ENCODE data around the gene GGCX. TPM values are rescaled to one million over a fixed set of nuclear protein-coding genes. Genes with fewer than 3 reads are reported as not detected.

Gene GGCX
- total RNA-seq, 2 experiments from 2014 or later: 24.2 to 25.2 TPM

DNA sequence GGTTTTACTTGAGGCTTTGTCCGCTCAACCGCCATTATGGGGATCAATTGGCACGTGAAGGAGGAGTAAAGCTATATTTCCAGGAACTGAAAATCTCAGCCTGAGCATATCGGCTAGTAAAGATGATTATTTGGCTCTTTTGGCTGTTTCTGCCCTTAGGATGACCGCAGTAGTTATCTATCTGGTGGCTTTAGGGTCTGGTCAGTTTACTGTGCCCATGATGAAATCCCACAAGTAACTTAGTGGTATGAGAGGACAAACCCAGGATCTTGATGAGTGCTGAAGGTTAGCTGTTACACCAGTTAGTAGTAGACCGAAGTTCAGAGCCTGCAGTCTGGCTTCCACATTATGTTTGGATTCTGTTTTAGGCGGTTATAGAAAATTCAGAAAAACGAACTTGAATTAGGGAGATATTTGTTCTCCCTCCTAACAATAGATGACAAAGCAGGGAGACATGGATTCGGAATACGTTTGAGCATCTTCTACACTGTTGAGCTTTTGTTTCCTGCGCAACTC, 21.1 kb downstream of the GGCX start:
- peaks cover 63% of the 10 kb centered on the region for H3K36me3 Mint-ChIP-seq
- H3K4me1 Mint-ChIP-seq (ENCODE audit: low read depth): peaks cover 51% of the 10 kb centered on the region
- no peaks in the 10 kb centered on the region for H3K9me3 Mint-ChIP-seq
- CTCF ChIA-PET: interaction anchor here (1.2 to 8.7 kb wide), 4 partner anchors 10 to 120 kb away, joined by 4 to 62 read pairs (median 32); partner anchors contain the start of gene SH2D6
- no peaks in the 10 kb centered on the region for H3K27me3 Mint-ChIP-seq
- H3K4me3 Mint-ChIP-seq: peak overlapping the region; percentile 92
- peak overlapping the region; percentile 99 for H3K27ac Mint-ChIP-seq
- intact Hi-C loops (cut with micrococcal nuclease): no loop called here
- POLR2A ChIA-PET: interaction anchor here (0.5 to 4.8 kb wide), 15 partner anchors 10 to 819 kb away, joined by 3 to 80 read pairs (median 11); partner anchors contain the start of genes C2orf68, ELMOD3, GGCX and RETSAT
- DNase-seq: no peak

DNA sequence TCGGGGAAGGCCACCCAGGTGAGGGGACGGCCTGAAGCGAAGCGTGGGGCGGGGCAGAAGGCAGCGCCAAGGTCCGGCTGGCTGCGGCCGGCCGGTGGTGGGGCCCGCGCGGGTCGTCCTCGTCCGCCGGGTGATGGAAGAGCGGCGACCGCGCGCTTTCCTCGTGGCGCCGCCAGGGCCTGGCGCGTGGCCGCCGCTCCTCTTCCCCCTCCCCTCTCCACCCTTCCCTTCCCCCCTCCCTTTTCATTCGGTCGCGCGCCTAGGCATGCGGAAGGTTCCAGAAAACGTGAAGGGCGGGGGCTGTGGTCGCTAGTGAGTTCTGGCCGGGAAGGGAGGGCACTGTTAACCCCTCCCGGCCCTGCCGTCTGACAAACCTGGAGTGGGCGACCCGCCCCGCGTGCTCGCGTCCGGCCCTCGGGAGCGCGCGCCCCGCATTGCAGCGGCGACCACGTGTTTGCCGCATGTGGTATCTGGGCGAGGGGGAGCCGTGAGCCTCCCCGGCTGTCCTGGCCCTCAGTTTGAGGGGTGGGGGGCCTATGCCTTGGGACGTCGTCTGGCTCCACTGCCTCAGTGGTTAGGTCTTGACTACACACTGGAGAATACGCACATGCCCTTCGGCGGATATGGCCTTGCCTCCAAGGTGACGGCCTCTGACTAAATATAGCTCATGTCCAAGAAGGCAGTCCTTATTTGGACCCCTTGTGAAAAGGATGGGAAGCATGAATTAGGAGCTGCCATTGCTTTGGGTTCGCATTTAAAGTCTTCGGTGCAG, 21.7 kb downstream of the GGCX start:
- H3K36me3 Mint-ChIP-seq: peaks cover 59% of the 10 kb centered on the region
- peak overlapping the region; percentile 92 for H3K4me3 Mint-ChIP-seq
- intact Hi-C loops (cut with micrococcal nuclease): loop anchor here (1.0 to 2.0 kb wide), 6 partner anchors 21 to 213 kb away; partner anchors contain the start of genes ELMOD3, GGCX, RETSAT and SH2D6
- POLR2A ChIA-PET: interaction anchor here (0.5 to 4.8 kb wide), 31 partner anchors 9 to 820 kb away, joined by 3 to 80 read pairs (median 4); partner anchors contain the start of genes C2orf68, ELMOD3, GGCX and RETSAT
- no peaks in the 10 kb centered on the region for H3K27me3 Mint-ChIP-seq
- peaks cover 51% of the 10 kb centered on the region for H3K4me1 Mint-ChIP-seq (ENCODE audit: low read depth)
- no peaks in the 10 kb centered on the region for H3K9me3 Mint-ChIP-seq
- DNase-seq: peak; percentile 84
- H3K27ac Mint-ChIP-seq: peak overlapping the region; percentile 99
- CTCF ChIA-PET: interaction anchor here (0.7 to 8.7 kb wide), 6 partner anchors 10 to 127 kb away, joined by 3 to 62 read pairs (median 8); partner anchors contain the start of gene SH2D6

DNA sequence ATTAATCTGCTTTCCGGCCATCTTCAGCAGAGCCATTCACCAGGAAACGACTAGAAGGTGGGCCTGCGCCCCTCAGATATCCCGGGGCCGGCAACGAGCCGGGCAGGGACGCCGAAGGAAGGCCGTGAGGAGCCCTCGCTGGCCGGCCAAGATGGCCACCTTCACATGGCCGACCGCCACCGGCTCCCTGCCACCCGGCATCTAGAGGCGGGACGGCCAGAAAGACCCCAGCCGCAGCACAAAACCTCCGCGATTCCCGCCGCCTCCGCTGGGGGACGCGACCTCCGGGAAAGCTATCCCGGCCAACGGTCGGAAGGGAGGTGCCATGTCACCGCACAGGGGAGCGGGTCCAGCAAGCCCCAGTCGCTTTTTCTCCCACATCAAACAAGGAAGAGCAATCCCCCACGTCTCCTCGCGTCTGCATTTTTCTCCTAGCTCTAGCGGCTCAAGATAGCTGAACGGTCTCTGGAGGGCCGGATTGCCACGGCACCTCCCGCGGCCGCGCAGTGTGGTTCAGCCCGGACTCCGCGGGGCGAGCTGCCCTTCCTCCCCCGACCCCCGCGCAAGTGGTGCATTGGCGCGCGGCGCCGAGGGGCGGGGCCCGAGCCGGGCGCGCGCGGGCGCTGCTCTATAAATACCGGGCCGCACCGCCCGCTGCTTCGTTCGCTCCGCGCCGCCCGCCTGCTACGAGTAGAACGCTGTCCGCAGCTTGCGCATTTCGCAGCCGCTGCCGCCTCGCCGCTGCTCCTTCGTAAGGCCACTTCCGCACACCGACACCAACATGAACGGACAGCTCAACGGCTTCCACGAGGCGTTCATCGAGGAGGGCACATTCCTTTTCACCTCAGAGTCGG, 22.6 kb downstream of the GGCX start, which contains the start of gene MAT2A:
TSS of gene MAT2A (plus strand) at position 662 of the 854 bp plus-strand sequence. CDS start at position 782, 120 bp downstream.
- Mint-ChIP-seq H3K27me3 (no peaks in the 10 kb centered on the region), H3K9me3 (no peaks in the 10 kb centered on the region), H3K4me1 (ENCODE audit: low read depth) (peaks cover 45% of the 10 kb centered on the region), H3K4me3 (peak within 1 kb of the TSS; percentile 92), H3K27ac (peak within 1 kb of the TSS; percentile 99), H3K36me3 (peaks cover 52% of the 10 kb centered on the region)
- POLR2A ChIA-PET: interaction anchor here (0.8 to 4.8 kb wide), 30 partner anchors 9 to 632 kb away, joined by 3 to 80 read pairs (median 4); partner anchors contain the start of genes C2orf68, ELMOD3, GGCX and RETSAT
- intact Hi-C loops (cut with micrococcal nuclease): loop anchor here (1.0 to 2.0 kb wide), 6 partner anchors 22 to 212 kb away; partner anchors contain the start of genes ELMOD3, GGCX, RETSAT and SH2D6
- CTCF ChIA-PET: interaction anchor here (0.7 to 8.7 kb wide), 6 partner anchors 9 to 126 kb away, joined by 3 to 62 read pairs (median 8); partner anchors contain the start of gene SH2D6
- peak; percentile 93 for DNase-seq

DNA sequence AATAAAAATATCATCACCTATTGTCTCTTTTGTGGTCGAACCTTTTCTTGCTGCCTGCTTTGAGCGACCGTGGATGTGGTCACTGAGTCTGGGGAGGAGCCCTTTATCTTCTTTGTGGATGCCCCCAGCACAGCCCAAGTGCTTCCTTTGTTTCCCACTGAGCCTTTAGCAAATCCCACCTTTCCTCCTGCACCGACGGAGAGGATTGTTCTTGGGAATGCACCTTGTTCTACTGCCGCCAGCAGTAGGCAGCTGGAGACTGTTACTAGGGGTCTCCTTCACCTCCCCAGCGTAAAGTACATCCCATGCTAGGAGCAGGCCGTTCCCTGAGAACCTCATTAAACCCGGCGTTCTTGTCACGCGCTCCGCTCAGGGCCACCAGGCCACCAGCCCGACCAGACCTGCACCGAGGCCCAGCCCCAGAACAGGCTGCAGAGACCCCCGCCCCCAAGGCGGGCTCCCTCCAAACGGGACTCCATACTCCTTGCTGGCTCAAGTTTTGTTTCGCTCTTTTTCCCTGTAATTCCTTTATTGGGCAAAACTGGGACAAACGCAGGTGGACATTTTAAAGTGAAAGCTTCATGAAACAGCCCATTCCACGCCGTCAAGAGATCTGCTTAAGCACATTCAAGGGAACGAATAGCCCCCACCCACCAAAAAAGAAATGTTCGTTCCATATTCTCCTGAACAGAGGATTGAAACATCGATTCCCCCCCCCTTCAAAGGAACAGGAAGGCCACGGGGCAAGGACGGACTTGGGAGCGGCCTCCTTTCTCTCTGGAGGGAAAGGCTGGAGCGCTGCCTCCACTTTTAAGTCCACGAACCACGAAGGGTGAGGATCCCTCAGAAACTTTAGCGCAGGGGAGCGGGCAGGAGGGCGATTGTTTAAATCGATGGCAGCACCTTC, 23.4 kb downstream of the GGCX start:
- POLR2A ChIA-PET: interaction anchor here (0.5 to 4.8 kb wide), 20 partner anchors 12 to 631 kb away, joined by 3 to 80 read pairs (median 6); partner anchors contain the start of genes C2orf68, ELMOD3, RETSAT and RNF181
- H3K4me1 Mint-ChIP-seq (ENCODE audit: low read depth): peaks cover 39% of the 10 kb centered on the region
- H3K9me3 Mint-ChIP-seq: no peaks in the 10 kb centered on the region
- peaks cover 45% of the 10 kb centered on the region for H3K36me3 Mint-ChIP-seq
- DNase-seq: peak; percentile 45
- CTCF ChIA-PET: interaction anchor here (1.1 to 8.7 kb wide), 6 partner anchors 8 to 125 kb away, joined by 3 to 62 read pairs (median 8); partner anchors contain the start of gene SH2D6
- H3K27ac Mint-ChIP-seq: peak overlapping the region; percentile 99
- intact Hi-C loops (cut with micrococcal nuclease): loop anchor here (2.0 kb wide), 2 partner anchors 23 to 211 kb away; partner anchors contain the start of genes GGCX and TGOLN2
- H3K27me3 Mint-ChIP-seq: no peaks in the 10 kb centered on the region
- peak overlapping the region; percentile 92 for H3K4me3 Mint-ChIP-seq

DNA sequence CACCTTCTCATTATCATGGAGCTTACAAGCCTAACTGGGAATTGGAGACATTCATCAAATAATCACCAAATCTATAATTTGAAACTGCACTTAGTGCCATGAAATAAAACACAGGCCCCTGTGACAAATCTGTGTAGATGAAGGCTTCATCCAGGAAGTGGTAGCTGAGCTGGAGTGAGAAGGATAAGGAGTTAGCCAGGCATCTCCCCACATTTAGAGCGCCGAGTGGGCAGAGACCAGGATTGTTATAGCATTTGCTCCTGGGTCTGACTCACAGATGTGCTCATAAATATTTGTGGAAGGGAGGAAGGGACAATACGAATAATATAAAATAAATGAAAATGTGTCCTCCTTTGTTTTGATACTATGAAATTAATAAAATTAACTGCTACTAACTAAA, 24.8 kb downstream of the GGCX start:
- Mint-ChIP-seq H3K4me1 (ENCODE audit: low read depth) (peaks cover 25% of the 10 kb centered on the region), H3K4me3 (no peak overlapping the region), H3K27ac (no peak overlapping the region), H3K27me3 (no peaks in the 10 kb centered on the region), H3K36me3 (peaks cover 32% of the 10 kb centered on the region), H3K9me3 (no peaks in the 10 kb centered on the region)
- POLR2A ChIA-PET: interaction anchor here (1.1 to 4.7 kb wide), 3 partner anchors 9 to 182 kb away, joined by 3 to 80 read pairs (median 4); partner anchors contain the start of genes ELMOD3 and RETSAT
- DNase-seq: no peak
- intact Hi-C loops (cut with micrococcal nuclease): no loop called here
- CTCF ChIA-PET: interaction anchor here (0.7 to 8.7 kb wide), 3 partner anchors 14 to 1086 kb away, joined by 3 to 62 read pairs (median 4); no protein-coding TSS in a partner anchor

DNA sequence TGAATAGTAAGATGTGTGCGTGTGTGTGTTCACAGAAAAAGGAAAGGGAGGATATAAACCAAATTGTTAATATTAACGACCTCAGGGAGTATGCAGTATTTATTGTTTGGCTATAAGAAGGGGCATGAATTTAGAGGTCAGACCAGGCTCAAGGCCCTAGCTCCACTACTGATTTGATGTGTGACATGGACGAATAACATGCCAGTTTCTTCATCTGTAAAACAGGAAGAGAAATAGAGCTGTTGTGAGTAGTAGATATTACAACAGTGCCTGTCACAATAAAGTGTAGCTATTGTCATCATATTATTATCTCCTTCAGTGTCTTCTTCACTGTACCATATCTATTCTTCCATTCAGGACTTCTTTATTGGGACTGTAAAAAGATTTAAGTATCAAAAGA, 26.4 kb downstream of the GGCX start:
- H3K36me3 Mint-ChIP-seq: peaks cover 16% of the 10 kb centered on the region
- H3K4me1 Mint-ChIP-seq (ENCODE audit: low read depth): peaks cover 15% of the 10 kb centered on the region
- POLR2A ChIA-PET: interaction anchor here (0.6 to 1.3 kb wide), 3 partner anchors 11 to 97 kb away, joined by 3 read pairs; no protein-coding TSS in a partner anchor
- no peak for DNase-seq
- CTCF ChIA-PET: interaction anchor here (0.6 to 2.0 kb wide), 5 partner anchors 8 to 556 kb away, joined by 3 to 8 read pairs (median 4); no protein-coding TSS in a partner anchor
- intact Hi-C loops (cut with micrococcal nuclease): no loop called here
- H3K27me3 Mint-ChIP-seq: no peaks in the 10 kb centered on the region
- no peak overlapping the region for H3K4me3 Mint-ChIP-seq
- H3K27ac Mint-ChIP-seq: no peak overlapping the region
- H3K9me3 Mint-ChIP-seq: no peaks in the 10 kb centered on the region

DNA sequence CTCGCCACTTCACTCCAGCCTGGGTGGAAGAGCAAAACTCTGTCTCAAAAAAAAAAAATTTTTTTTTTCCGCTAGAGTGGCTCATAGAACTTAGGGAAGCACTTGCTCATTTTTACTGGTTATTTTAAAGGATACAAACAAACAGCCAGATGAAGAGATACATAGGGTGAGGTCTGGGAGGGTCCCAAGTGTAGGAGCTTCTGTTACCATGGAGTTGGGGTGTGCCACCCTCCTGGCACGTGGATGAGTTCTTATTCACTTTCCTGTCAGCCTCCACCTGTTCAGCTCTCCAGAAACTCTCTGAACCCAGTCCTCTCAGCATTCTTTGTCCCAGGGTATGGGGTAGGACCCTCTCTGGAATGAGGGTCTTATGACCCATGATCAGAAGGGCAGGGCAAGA, 27.2 kb downstream of the GGCX start:
- Mint-ChIP-seq H3K9me3 (no peaks in the 10 kb centered on the region), H3K4me3 (no peak overlapping the region), H3K36me3 (peaks cover 10% of the 10 kb centered on the region), H3K4me1 (ENCODE audit: low read depth) (peaks cover 15% of the 10 kb centered on the region), H3K27me3 (no peaks in the 10 kb centered on the region), H3K27ac (no peak overlapping the region)
- DNase-seq: no peak
- intact Hi-C loops (cut with micrococcal nuclease): no loop called here
- POLR2A ChIA-PET: interaction anchor here (0.9 to 1.3 kb wide), 2 partner anchors 12 to 97 kb away, joined by 3 read pairs; no protein-coding TSS in a partner anchor
- CTCF ChIA-PET: interaction anchor here (1.4 to 2.0 kb wide), 2 partner anchors 18 to 103 kb away, joined by 4 to 8 read pairs; no protein-coding TSS in a partner anchor

DNA sequence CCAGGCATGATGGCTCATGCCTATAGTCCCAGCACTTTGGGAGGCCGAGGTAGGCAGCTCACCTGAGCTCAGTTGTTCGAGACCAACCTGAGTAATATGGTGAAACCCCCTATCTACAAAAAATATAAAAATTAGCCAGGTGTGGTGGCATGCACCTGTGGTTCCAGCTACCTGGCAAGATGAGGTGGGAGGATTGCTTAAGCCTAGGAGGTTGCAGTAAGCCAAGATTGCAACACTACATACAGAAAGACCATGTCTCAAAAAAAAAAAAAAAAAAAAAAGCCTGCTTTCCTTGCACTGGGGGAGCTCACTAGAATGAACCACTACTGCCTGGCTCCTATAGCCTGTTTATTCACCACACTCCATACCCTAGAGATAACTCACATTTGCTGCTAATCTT, 29.7 kb downstream of the GGCX start:
- ChIA-PET CTCF (no interaction called here), POLR2A (interaction anchor here (0.7 kb wide), 1 partner anchor 12 kb away, joined by 3 read pairs; no protein-coding TSS in a partner anchor)
- Mint-ChIP-seq H3K9me3 (no peaks in the 10 kb centered on the region), H3K4me1 (ENCODE audit: low read depth) (peaks cover 4% of the 10 kb centered on the region), H3K4me3 (no peak overlapping the region), H3K27ac (no peak overlapping the region), H3K27me3 (peaks cover 3% of the 10 kb centered on the region), H3K36me3 (no peaks in the 10 kb centered on the region)
- intact Hi-C loops (cut with micrococcal nuclease): no loop called here
- DNase-seq: no peak

DNA sequence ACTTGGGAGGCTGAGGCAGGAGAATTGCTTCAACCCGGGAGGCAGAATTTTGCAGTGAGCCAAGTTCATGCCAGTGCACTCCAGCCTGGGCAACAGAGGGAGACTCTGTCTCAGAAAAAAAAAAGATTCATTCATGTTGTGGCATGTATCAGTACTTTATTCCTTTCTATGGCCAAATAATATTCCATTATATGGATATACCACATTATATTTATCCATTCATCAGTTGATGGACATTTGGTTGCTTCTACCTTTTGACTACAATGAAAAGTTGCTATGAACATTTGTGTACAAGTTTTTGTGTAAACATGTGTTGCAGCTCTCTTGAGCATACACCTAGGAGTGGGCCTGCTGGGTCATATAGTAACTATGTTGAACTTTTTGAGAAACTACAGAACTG, 31.5 kb downstream of the GGCX start:
- intact Hi-C loops (cut with micrococcal nuclease): no loop called here
- ChIA-PET POLR2A (interaction anchor here (1.6 kb wide), 1 partner anchor 9 kb away, joined by 4 read pairs; the partner anchor contains the start of gene MAT2A), CTCF (interaction anchor here (0.6 kb wide), 1 partner anchor 9 kb away, joined by 3 read pairs; the partner anchor contains the start of gene MAT2A)
- H3K9me3 Mint-ChIP-seq: no peaks in the 10 kb centered on the region
- H3K27me3 Mint-ChIP-seq: peaks cover 3% of the 10 kb centered on the region
- no peak overlapping the region for H3K27ac Mint-ChIP-seq
- H3K4me3 Mint-ChIP-seq: no peak overlapping the region
- DNase-seq: no peak
- H3K4me1 Mint-ChIP-seq (ENCODE audit: low read depth): no peaks in the 10 kb centered on the region
- H3K36me3 Mint-ChIP-seq: no peaks in the 10 kb centered on the region

DNA sequence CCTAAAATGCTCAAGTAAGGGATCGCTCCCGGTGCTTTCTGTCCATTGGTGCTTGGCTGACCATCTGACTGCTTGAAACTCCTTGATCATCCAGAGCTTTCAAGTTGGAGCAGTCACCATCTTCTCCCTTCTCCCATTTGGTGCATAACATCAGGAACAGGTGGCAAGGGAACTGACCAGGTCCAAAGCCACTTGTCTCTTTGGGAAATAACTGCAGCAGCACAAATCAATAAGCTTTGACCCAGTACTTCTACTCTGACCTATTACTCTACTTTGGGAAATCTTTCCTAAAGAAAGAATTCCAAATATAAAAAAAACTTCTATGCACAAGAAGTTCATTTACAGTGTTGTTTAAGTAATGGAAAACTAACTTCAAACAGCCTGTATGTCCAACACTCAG, 32.9 kb downstream of the GGCX start:
- H3K4me3 Mint-ChIP-seq: no peak overlapping the region
- peaks cover 3% of the 10 kb centered on the region for H3K27me3 Mint-ChIP-seq
- POLR2A ChIA-PET: no interaction called here
- no peak overlapping the region for H3K27ac Mint-ChIP-seq
- intact Hi-C loops (cut with micrococcal nuclease): no loop called here
- CTCF ChIA-PET: no interaction called here
- no peak for DNase-seq
- H3K9me3 Mint-ChIP-seq: no peaks in the 10 kb centered on the region
- no peaks in the 10 kb centered on the region for H3K36me3 Mint-ChIP-seq
- no peaks in the 10 kb centered on the region for H3K4me1 Mint-ChIP-seq (ENCODE audit: low read depth)
